Type B pancreatic cell (in vitro differentiated cells): Measurements from ENCODE around the gene FOXO1. TPM values are rescaled to one million over a fixed set of nuclear protein-coding genes. Genes with fewer than 3 reads are reported as not detected.

ENCODE experiments used
- DNase-seq: peaks from one replicate; pipeline ENCODE4 v3.0.0; 2021; ENCODE audit warnings: mixed read lengths; ENCODE audit not compliant: unreplicated experiment; ENCODE audit errors: extremely low spot score
- H3K27ac Mint-ChIP-seq: 2 replicates; pipeline ENCODE4 v1.8.0; 2021; ENCODE audit warnings: mild to moderate bottlenecking, mixed read lengths
- H3K27me3 Mint-ChIP-seq: 2 replicates; pipeline ENCODE4 v1.8.0; 2021; ENCODE audit warnings: mixed read lengths
- H3K36me3 Mint-ChIP-seq: 2 replicates; pipeline ENCODE4 v1.8.0; 2021; ENCODE audit warnings: mixed read lengths
- H3K4me1 Mint-ChIP-seq: one replicate; pipeline ENCODE4 v1.8.0; 2021; ENCODE audit warnings: mixed read lengths; ENCODE audit not compliant: unreplicated experiment
- H3K4me3 Mint-ChIP-seq: 2 replicates; pipeline ENCODE4 v1.8.0; 2021; ENCODE audit warnings: mild to moderate bottlenecking, mixed read lengths
- H3K9me3 Mint-ChIP-seq: 2 replicates; pipeline ENCODE4 v1.8.0; 2021; ENCODE audit warnings: mixed read lengths
- CTCF ChIP-seq: fragments of 200-600 bp; sonication (generic); conservative IDR thresholded peaks from 2 replicates; pipeline ENCODE4 v1.5.0; 2021; ENCODE audit warnings: antibody characterized with exemption, mild to moderate bottlenecking
- total RNA-seq: library from RNA; stranded (reverse); gene quantifications from 2 replicates; pipeline ENCODE4 v1.2.1, GENCODE V29; 2021; ENCODE audit warnings: low replicate concordance

FOXO1 gene
- total RNA-seq, 1 donor from 2014 or later: 21.5 TPM

GRCh38 chr13:40509876-40510275, 156.6 kb downstream of the FOXO1 start:
- H3K4me3 Mint-ChIP-seq: no peak overlapping the region
- no peaks in the 10 kb centered on the region for H3K36me3 Mint-ChIP-seq
- no peak for DNase-seq
- peaks cover 4% of the 10 kb centered on the region for H3K4me1 Mint-ChIP-seq
- TF ChIP-seq CTCF: no peak
- H3K27me3 Mint-ChIP-seq: no peaks in the 10 kb centered on the region
- H3K27ac Mint-ChIP-seq: no peak overlapping the region
- H3K9me3 Mint-ChIP-seq: no peaks in the 10 kb centered on the region

- no peaks in the 10 kb centered on the region for H3K27me3 Mint-ChIP-seq
- no peak for TF ChIP-seq CTCF
- no peaks in the 10 kb centered on the region for H3K9me3 Mint-ChIP-seq
- no peak overlapping the region for H3K27ac Mint-ChIP-seq
- peaks cover 4% of the 10 kb centered on the region for H3K4me1 Mint-ChIP-seq
- H3K36me3 Mint-ChIP-seq: no peaks in the 10 kb centered on the region
- DNase-seq: no peak
- H3K4me3 Mint-ChIP-seq: no peak overlapping the region
Observed at GRCh38 chr13:40508767-40509342, 157.6 kb downstream of the FOXO1 start.

GRCh38 chr13:40508127-40508526, 158.3 kb downstream of the FOXO1 start:
- Mint-ChIP-seq H3K27me3 (no peaks in the 10 kb centered on the region), H3K4me3 (no peak overlapping the region), H3K27ac (no peak overlapping the region), H3K4me1 (peaks cover 4% of the 10 kb centered on the region), H3K9me3 (no peaks in the 10 kb centered on the region), H3K36me3 (no peaks in the 10 kb centered on the region)
- DNase-seq: no peak
- no peak for TF ChIP-seq CTCF

- TF ChIP-seq CTCF: no peak
- DNase-seq: no peak
- Mint-ChIP-seq H3K27me3 (no peaks in the 10 kb centered on the region), H3K36me3 (no peaks in the 10 kb centered on the region), H3K27ac (no peak overlapping the region), H3K4me3 (no peak overlapping the region), H3K9me3 (no peaks in the 10 kb centered on the region), H3K4me1 (peaks cover 4% of the 10 kb centered on the region)
Observed at GRCh38 chr13:40506592-40507446, 159.6 kb downstream of the FOXO1 start.

Other genes with a start within 250 kb of the FOXO1 start
- gene MRPS31, start 104.5 kb upstream of the FOXO1 start, total RNA-seq: 26.7 and 33.6 TPM in 2 replicates
- gene SLC25A15, start 123.0 kb upstream of the FOXO1 start, total RNA-seq: 12.2 and 18.6 TPM in 2 replicates